A673 (cell line): ENCODE results near the gene TECPR1.

Experiments
- CTCF ChIP-seq: fragments of 300-800, 200-600 bp; sonication (generic); conservative IDR thresholded peaks from 2 replicates; pipeline ENCODE4 v1.5.1; 2017; ENCODE audit warnings: low read depth, mild to moderate bottlenecking, antibody characterized with exemption, low read length, moderate library complexity, mixed read lengths
- EZH2 ChIP-seq: fragments of 200-600 bp; sonication (generic); IDR thresholded peaks from 2 replicates; pipeline ENCODE4 v1.6.1; 2017; ENCODE audit warnings: borderline replicate concordance, low read depth, mild to moderate bottlenecking, mixed read lengths, antibody characterized with exemption, low read length; ENCODE audit not compliant: poor library complexity, severe bottlenecking

- TF ChIP-seq CTCF (no peak), EZH2 (no peak)
Measured at GRCh38 chr7:98206451-98207330, 45.3 kb downstream of the TECPR1 start.
